ENCODE results near the gene BHLHE23.

Gene BHLHE23

DNA sequence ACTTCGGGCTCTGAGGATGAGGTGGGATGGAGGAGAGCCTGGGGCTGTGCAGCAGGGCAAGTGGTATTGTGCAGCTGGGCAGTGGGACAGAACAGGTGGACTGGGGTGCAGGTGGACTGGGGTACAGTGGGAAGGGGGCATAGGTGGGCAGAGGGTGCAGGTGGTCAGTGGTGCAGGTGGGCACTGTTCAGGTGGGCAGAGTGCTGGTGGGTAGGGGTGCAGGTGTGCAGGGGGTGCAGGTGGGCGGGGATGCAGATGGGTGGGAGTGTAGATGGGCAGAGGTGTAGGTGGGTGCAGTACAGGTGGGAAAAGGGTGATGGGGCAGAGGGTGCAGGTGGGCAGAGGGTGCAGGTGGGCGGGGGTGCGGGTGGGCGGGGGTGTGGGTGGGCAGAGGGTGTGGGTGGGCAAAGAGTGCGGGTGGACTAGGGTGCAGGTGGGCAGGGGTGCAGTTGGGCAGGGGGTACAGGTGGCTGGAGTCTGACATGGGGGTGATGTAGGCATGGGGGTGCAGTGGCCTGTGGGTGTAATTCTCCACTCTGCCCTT lies 20.4 kb downstream of the BHLHE23 start:
- DNase-seq = no peak

DNA sequence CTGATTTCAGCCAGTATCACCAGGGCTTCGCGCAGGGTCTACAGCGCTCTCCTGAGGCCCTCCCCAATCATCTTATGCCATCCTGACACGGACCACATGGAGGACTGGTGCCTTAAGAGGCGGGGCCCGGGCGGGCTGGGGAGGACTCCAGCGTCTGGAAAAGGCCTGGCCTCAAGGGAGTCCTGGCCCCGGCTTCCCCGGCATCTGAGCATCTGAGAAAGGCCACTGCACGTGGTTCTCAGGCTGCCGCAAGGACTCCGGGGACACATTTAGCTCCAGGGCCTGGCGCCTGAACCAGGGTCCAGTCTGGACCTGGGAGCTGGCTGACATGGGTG lies 21.4 kb downstream of the BHLHE23 start:
- no peak for DNase-seq

DNA sequence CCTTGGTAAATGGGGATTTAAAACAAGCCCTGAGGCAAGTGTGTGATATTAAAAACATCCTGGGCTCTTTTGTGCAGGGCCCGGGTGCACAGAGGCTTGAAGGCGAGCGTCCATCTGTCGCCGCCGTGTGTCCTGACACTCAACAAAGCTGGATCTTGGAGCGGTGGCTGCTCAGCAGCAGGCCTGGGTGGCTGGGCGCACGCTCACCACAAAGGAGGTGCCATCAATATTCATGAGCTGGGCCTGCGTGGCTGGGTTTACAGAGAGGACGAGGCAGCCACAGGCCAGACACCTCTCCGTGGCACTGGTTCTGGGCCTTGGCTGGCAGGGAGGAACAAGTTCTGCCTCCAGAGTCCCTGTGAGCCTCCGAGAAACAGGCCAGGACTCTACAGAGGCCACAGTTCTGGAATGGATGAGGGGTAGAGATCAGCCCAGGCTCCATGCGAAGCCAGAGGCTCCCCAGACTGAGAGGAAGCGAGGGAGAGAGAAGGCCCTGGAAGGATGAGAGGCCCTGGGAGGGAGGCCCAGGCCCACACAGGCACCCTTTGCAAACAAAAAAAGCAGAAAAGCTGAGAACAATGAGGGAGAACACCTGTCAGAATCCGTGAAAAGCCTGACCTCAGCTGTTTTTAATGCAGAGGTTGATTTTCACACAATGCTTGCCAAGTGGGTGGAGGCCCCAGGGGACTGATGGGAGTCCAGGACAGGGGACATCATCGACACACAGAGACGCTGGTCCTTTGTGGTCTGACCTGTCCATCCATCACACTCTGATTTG lies 21.9 kb downstream of the BHLHE23 start:
- DNase-seq = no peak

DNA sequence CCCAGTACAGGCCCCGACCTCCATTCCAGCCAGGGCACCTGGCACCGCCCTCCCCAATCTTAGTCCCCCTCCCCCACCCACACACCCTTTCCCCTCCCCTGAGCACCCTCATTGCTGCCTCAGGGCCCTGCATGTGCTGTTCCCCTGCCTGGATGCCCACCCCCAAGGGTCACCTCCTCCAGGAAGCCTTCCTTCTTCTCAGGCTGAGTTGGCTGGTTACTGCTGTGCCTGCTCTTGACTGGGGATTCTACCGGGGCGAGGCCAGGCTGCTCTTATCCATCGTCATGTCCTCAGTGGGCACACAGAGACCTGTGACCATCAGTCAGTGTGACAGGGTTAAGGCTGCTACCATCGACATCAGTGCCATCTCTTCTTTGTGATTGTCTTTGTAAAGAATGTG lies 23.6 kb downstream of the BHLHE23 start:
- DNase-seq = no peak

DNA sequence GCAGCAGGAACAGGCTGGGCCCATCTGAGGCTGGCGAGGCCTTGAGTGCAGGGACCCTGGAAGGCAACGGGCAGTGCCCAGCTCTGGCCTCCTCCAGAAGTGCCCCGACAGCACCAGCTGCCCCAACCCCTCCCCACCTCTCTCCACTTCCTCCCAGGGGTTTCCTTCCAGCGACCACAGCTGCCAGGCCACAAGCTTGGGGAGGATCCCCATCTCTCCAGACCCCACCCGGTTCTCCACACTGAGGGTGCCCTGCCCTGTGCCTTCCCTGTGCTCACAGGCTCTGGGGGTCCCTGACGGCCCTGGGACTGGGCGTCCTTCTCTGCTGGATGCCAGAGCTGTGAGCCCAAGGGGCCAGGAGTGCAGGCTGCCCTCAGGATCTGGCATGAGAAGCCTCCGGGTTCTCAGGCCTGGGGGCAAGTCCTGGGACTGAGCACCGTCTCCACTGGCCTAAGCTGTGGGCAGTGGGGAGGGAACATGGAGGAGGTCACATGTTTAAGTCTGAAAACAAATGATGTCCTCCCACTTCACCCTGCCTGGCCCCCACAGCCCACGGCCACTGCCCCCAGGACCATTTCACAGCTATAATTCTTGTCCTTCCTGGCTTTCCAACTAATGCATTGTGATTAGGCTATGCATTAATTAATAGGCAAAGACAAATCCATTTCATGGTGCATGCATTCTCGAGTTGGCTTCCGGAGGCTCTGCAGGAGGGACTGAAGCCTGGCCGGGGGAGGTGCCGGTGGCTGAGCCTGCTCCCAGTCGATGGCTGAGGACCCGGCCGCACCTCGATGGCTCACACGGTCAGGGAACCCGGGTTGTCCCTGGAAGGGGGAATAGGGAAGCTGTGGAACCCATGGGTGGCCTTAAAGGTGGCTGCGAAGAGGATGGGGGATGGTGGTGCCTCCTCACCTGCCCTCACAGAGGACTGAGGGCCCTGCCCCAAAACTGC lies 24.4 kb downstream of the BHLHE23 start:
- DNase-seq = no peak

DNA sequence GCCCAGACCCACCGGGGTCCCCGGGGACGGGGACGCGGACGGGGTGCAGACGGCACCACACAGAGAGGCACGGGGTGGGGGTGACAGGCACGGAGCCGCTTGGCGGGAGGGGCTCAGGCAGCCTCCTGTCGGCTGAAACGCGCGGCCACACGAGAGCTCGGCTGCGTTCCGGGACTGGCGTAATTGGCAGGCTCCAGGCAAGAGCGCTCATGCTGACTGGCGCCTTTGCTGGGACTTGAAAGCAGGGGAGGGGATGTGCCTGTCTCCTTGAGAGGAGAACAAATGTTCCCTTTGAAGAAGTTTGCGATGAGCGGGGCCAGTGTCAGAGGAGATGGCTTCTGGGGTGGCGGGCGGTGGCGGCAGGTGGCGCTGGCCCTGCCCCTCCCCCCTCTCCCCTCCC lies 25.8 kb downstream of the BHLHE23 start:
- DNase-seq = no peak

DNA sequence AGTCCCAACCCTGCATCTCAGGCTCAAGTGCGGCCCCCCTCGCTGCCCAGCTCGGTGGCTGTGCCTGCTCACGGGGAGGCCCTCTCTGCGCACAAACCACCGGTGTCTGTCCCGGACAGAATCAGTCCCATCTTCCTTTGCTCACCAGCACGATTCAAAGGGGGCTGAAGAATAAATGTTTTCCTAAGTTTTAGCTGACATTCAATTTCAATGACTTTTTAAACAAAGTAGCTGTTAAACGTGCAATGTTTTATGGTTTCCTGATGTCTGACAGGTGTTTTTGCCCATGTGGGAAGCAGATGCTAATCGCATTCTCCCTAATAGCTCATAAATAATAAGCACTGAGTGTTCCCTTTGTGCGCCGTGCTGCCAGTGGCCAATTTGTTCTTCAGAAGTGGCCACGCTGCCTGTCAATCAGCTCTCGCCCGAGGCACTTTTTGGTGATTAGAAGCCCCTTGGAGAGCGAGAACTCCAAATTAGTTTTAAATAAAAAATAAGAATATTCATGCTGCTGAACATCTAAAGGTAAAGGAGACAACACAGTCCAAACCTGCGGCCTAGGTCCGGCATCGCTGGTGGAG lies 26.3 kb downstream of the BHLHE23 start:
- no peak for DNase-seq

DNA sequence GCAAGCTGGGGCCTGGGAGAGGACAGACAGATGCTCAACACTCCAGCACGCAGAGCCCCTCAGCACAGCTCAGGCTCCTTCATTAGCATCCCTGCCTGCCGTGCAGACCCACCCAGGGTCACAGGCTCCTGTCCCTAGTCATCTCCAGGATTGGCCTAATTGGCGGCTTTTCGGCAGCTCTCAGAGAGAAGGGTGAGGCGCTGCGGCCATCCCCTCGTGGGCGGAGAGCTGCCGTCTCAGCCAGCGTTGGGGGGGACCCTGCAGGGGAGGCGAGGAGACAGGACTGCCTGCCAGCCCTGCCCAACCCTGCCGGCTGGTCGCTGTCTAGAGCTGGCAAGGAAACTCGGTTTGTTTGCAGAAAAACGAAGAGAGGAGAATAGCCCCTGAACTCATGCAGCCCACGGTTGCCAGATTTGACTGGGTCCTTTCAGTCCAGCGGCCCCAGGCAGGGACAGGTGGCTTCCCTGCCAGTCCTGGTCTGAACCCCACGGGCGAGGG lies 26.8 kb downstream of the BHLHE23 start:
- DNase-seq = no peak

DNA sequence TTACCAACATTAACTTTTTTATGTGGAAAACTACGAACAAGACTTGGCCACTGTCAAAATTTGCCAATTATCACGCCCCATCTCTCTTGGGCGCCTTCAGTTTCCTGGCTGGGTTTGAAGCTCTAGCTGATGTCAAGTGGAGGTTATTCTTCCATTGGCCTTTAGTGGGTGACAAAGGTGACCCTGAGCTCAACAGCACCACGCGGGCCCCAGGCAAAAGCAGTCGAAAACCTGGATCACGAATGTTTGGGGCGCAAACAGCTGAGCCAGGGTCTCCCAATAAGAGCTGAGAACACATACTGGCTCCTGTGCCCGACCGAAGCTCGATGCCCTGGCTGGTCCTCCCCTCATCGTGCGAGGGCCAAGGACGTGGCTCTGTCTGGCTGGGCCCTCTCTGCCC lies 27.5 kb downstream of the BHLHE23 start:
- no peak for DNase-seq

DNA sequence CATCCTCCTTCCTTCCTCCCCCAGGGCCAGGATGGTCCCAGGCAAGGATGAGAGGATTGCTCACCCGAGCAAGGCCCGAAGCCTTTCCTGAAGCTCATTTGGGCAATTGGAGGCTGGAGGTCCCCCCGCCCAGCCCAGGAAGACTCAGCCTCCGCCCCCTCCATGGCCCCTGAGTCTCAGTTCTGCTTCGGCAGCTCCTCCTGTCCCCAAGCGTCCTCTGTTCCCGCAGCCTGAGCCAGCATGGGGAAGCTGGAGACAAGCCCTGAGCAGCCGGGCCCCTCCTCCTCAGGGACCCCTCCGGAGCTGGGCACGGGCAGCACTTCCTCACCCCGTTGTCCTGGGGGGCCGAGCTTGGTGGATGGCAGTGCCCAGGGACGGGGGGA lies 28.2 kb downstream of the BHLHE23 start:
- DNase-seq = no peak

DNA sequence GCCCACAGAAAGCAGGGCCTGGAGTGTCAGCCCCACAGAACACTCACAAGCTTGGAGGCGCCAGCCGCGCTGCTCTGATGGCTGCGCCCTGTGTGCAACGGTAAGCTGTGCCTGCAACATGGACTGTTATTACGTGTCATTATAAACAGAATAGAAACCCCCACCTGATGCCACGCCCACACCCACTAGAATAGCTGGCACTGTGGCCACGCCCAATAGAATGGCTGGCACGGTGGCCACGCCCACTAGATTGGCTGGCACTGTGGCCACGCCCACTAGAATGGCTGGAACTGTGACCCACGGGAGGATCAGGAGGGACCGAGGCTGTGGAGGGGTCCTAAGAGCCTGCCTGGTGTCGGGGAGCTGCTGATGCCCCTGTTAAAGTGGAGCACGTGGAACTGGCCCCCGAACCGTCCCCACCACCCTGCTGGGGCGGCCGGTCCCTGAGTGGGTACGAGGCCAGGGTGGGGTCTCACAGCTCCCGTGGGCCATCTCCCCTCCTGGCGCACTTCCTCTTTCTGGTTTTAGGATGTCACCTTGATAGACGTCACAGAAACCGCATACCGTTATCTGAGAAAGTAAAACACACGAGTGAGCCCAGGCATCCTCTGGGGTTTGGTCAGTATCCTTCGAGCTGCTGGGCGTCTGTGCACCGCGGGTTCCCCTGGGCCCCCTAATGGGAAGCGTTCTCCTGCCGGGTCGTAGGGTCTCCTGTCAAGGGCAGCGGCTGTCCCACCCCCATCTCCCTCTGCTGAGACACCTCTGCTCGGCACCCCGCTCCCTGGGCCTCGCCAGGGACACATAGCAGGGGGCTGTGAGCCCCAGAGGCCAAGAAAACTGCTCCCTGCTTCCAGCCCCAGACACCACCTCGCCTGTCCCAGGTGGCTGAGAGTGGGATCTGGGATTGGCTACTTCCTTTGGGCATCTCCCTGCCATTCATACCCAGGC lies 28.9 kb downstream of the BHLHE23 start:
- no peak for DNase-seq

DNA sequence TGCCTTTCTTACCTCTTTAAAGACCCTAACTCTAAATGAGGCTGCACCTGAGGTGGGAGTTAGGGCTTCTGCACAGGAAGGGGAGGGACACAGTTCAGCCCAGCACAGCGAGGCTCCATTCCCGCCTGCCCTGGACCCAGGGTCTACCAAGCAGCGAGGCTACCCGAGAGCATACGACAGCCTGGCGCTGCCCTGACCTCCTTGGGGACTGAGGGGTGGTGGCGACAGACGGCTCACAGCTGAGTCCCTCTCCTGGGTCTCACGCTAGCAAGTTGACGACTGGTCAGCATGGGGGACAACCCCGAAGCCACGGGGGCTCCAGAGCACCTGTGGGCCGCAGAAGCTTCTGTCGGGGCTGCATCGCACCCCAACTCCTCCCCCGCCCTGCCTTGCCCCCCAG lies 29.9 kb downstream of the BHLHE23 start:
- no peak for DNase-seq

DNA sequence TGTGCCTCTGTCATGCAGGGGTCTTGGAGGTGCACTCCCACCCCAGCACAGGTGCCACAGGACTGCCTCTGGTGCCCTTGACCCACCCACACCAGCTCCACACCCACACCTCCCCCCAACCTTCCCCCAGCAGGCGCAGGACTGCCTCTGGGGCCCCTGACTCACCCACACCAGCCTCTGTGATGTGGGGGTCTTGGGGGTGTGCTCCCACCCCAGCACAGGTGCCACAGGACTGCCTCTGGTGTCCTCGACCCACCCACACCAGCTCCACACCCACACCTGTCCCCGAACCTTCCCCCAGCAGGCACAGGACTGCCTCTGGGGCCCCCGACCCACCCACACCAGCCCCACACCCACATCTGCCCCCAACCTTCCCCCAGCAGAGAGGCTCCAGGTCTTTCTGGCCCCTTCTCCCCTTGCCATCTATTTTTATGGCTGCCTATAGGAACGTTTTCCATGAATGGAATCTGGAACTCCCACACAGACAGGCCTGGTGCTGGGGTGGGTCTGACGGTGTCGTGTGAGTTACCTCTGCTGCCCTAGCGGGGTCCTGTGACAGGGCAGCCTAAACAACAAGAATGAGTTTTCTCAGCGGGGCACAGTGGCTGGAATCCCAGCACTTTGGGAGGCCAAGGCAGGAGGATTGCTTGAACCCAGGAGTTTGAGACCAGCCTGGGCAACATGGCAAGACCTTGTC lies 30.8 kb downstream of the BHLHE23 start:
- DNase-seq = no peak

DNA sequence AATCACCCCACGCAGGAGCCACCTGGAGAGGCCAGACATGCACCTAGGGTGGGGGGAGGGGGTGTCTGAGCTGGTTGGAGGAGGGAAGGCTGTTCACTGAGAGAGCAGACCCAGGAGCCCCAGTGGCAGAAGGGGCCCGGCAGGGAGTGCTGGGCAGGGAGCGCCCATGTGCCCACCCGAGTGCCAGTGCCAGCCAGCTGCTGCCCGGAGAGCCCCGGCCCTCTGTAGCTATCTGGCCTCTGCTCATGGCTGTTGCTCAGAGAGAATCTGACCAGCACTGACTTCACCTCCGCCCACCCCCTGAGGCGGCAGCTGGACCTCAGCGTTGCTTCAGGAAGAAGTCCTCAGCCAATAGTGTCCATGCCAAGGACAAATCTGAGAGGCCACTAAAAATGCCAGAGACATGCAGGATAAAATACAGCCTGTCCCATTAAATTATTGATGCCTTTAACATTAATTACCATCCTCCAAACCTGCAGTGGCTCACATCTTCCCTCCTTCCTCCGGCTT lies 31.5 kb downstream of the BHLHE23 start:
- DNase-seq = no peak

DNA sequence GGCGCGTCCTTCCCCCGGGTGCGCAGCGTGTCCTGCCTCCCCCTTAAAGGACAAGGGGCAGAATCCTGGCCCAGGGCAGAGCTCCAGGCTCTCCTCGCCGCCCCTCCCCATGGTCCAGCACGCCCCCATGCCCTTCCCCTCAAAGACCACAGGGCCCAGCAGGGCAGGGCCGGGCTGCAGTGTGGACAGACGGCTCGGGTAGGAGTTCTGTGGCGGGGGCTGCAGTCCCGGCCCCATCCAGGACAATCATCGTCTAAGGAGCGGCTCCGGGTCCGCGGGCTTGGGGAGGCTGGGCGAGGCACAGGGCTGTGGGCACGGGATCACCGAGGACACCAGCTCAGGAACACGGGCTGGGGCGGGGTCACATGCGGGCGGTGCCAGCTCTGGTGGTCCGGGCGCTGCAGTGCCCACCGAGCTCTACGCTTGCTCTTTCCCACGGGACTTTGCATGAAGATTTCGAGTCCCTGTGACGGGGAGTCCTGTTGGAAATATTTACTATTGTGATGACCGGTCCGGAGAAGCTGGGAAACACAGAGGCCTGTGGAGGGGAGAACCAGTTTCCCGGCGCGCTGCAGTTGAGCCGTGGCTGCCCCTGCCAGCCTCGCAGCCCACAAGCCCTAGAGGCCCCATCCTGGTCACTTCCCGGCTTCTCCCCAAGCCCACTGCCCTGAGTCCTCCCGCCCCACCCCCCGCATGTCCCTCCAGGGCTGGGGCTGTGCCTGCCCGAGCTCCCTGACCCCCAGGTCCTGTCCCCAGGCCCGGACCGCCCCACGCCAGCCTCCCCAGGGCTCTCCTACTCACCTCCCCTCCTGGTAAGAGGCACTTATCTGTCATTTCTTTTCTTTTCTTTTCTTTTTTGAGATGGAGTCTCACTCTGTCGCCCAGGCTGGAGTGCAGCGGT lies 33.7 kb downstream of the BHLHE23 start:
- DNase-seq = no peak

DNA sequence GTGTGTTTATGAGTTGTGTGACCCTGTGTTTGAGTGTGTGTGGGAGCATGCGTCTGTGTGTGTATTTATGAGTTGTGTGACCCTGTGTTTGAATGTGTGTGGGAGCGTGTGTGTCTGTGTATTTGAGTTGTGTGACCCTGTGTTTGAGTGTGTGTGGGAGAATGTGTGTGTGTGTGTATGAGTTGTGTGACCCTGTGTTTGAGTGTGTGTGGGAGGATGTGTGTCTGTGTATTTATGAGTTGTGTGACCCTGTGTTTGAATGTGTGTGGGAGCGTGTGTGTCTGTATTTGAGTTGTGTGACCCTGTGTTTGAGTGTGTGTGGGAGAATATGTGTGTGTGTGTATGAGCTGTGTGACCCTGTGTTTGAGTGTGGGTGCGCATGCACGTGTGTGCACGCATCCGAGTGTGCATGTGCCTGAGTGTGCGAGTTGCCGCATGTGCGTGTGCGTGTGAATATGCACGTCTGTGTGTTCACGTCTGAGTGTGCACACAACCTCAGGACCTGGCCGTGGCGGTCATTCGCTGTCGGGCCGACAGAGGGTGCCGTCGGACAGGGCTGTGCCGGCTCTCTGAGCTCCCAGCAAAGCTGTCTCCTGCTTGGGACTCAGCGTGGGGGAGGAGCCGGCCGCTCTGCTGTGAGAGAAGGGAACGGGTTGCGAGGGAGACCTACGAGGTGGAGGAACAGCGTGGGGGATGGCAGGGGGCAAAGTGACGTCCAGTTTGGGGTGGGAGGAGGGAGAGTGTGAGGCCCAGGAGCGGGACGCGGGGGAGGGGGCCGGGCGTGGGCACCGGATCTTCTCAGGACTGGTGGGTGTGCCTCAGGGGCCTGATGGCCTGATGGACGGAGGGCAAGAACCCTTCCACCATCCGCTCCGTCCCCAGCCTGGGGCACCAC lies 34.6 kb downstream of the BHLHE23 start:
- peak; percentile 51 for DNase-seq

DNA sequence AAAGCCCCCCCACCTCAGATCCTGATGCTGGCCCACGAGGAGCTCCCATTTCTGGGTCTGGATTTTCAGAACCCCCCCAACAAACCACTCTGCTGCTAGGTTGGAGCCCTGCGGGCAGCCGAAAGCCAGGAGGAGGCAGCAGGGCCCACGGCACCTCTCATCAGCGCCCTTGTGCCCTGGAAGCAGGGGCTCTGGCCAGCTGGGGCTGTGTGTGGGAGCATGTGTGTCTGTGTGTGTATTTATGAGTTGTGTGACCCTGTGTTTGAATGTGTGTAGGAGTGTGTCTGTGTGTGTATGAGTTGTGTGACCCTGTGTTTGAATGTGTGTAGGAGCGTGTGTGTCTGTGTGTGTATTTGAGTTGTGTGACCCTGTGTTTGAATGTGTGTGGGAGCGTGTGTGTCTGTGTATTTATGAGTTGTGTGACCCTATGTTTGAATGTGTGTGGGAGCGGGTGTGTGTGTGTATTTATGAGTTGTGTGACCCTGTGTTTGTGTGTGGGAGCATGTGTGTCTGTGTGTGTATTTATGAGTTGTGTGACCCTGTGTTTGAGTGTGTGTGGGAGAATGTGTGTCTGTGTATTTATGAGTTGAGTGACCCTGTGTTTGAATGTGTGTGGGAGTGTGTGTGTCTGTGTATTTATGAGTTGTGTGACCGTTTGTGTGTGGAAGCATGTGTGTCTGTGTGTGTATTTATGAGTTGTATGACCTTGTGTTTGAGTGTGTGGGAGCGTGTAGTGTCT lies 35.4 kb downstream of the BHLHE23 start:
- DNase-seq = no peak

Measured in NK-92 treated with Interleukin-12 subunit alpha and Interleukin-12 subunit beta, amount 100 ng/mL, for 24 hours (cell line).